Measurements from ENCODE around the gene HUWE1.
A peak's percentile ranks its signal among the peaks of the same experiment; 100 is the strongest.
"Not testable (repeated sequence)": the region's sequence is repeated elsewhere in the genome, so short reads cannot be mapped to it uniquely, and the experiment has no call there.

HUWE1 gene, protein sequence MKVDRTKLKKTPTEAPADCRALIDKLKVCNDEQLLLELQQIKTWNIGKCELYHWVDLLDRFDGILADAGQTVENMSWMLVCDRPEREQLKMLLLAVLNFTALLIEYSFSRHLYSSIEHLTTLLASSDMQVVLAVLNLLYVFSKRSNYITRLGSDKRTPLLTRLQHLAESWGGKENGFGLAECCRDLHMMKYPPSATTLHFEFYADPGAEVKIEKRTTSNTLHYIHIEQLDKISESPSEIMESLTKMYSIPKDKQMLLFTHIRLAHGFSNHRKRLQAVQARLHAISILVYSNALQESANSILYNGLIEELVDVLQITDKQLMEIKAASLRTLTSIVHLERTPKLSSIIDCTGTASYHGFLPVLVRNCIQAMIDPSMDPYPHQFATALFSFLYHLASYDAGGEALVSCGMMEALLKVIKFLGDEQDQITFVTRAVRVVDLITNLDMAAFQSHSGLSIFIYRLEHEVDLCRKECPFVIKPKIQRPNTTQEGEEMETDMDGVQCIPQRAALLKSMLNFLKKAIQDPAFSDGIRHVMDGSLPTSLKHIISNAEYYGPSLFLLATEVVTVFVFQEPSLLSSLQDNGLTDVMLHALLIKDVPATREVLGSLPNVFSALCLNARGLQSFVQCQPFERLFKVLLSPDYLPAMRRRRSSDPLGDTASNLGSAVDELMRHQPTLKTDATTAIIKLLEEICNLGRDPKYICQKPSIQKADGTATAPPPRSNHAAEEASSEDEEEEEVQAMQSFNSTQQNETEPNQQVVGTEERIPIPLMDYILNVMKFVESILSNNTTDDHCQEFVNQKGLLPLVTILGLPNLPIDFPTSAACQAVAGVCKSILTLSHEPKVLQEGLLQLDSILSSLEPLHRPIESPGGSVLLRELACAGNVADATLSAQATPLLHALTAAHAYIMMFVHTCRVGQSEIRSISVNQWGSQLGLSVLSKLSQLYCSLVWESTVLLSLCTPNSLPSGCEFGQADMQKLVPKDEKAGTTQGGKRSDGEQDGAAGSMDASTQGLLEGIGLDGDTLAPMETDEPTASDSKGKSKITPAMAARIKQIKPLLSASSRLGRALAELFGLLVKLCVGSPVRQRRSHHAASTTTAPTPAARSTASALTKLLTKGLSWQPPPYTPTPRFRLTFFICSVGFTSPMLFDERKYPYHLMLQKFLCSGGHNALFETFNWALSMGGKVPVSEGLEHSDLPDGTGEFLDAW (N-terminal part only)

DNA sequence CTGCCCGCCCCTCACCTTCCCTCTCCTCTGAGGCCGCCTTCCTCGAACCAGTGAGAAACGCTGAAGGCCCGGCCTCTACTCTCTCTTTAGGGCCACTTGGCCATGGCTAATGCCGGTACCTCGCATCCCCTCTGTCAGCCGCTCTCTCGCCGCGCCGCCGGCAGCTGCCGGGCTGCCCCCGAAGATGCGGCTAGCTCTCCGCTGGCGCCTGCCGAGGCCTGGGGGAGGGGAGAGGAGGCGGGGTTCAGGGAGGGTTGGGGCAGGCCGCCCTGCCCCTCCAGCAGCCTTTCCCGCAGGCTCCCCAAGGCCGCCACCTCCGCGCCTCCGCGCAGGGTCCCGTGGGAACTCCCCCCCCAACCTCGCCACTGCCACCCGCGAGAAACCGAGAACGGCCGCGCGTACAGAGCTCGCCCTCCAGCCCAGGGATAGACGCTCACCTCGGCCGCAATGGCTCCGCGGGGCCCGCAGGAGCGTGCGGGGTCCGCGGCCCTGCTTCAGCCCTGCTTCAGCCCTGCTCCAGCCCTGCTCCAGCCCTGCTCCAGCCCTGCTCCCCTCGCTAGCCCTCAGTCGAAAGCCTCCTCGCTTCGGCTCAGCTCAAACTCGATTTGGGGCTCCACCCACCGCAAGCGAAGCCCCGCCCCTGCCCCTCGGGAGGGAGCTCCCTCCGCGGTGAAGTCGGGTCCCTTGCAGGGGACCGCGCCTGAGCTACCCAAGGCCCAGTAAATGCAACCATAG lies at the start of gene HUWE1:
Gene HUWE1 (minus strand): TSS at position 569 of the 735 bp plus-strand sequence. CDS start 32,612 bp downstream, outside the sequence.
- DNase-seq (ENCODE audit: low read depth), result no peak

DNA sequence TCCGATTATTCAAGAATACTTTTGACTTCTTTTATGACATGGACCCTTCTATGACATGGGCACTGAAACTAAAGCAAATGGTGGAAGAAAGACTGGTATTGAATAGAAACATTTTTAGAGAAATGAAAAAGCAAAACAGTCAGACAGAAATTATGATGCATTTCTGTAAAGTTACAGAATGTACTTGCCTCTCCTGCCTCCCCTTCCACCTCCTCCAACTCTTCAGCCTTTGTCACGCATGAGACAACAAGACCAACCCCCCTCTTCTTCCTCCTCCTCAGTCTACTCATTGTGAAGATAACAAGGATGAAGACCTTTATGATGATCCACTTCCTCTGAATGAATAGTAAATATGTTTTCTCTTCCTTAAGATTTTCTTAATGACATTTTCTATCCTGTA lies 46.3 kb upstream of the HUWE1 start:
- DNase-seq (ENCODE audit: low read depth), result no peak

- peak; percentile 14 for DNase-seq (ENCODE audit: low read depth)
These were observed 43.2 kb upstream of the HUWE1 start for GRCh38 chrX:53729751-53730150.

GRCh38 chrX:53728506-53728905 lies 42.0 kb upstream of the HUWE1 start:
- DNase-seq (ENCODE audit: low read depth), result no peak

- no peak for DNase-seq (ENCODE audit: low read depth)
These were observed 38.4 kb upstream of the HUWE1 start for GRCh38 chrX:53724872-53725271.

GRCh38 chrX:53723381-53723780 lies 36.9 kb upstream of the HUWE1 start:
- no peak for DNase-seq (ENCODE audit: low read depth)

DNA sequence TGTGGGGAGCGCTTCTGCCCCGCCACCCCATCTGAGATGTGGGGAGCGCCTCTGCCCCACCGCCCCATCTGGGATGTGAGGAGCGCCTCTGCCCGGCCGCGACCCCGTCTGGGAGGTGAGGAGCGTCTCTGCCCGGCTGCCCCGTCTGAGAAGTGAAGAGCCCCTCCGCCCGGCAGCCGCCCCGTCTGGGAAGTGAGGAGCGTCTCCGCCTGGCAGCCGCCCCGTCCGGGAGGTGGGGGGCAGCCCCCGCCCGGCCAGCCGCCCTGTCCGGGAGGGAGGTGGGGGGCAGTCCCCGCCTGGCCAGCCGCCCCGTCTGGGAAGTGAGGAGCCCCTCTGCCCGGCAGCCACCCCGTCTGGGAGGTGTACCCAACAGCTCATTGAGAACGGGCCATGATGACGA lies 35.1 kb upstream of the HUWE1 start:
- DNase-seq (ENCODE audit: low read depth), result not testable (repeated sequence)

DNA sequence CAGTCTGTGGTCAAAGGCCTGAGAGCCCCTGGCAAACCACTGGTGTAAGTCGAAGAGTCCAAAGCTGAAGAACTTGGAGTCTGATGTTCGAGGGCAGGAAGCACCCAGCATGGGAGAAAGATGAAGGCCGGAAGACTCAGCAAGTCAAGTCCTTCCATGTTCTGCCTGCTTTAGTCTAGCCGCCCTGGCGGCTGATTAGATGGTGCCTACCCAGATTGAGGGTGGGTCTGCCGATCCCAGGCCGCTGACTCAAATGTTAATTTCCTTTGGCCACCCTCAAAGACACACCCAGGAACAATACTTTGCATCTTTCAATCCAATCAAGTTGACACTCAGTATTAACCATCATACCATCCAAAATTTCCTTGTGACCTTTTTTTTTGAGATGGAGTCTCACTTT lies 33.1 kb upstream of the HUWE1 start:
- DNase-seq (ENCODE audit: low read depth), result not testable (repeated sequence)

DNA sequence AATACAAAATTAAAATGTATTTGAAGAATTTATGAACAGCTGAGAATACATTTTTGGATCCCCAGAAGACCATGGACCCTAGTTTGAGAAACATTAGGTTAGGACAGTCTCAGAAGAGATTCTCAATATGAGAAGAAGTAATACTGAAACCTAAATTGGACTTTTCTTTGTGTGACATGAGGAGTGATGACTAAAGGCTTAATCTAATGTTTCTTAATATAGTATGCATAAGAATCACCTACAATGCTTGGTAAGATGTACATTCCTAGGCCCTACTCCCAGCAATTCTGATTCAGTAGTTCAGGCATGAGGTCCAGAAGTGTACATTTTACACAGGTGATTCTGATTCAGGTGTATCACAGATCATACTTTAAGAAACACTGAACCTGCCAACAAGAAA lies 31.6 kb upstream of the HUWE1 start:
- DNase-seq (ENCODE audit: low read depth), result no peak

DNA sequence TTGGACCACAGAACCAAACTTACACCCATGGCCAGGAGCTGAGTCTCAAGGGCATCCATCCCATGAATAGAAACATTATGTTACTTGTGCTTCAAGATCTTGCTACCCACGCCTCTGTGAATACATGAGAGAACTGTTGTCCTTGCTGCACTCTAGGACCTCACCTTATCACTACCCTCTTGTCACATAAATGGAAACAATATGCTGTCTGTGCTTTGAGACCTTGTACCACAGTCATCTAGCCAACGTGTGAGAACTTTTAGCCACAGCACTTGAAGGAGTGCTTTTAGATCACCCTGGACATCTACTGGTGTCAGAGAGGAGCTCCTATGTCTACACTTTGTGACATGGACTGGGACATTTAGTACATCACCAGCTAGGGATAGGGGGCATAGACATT lies 30.7 kb upstream of the HUWE1 start:
- no peak for DNase-seq (ENCODE audit: low read depth)

- peak; percentile 26 for DNase-seq (ENCODE audit: low read depth)
These were observed 30.0 kb upstream of the HUWE1 start for GRCh38 chrX:53716328-53717088.

DNA sequence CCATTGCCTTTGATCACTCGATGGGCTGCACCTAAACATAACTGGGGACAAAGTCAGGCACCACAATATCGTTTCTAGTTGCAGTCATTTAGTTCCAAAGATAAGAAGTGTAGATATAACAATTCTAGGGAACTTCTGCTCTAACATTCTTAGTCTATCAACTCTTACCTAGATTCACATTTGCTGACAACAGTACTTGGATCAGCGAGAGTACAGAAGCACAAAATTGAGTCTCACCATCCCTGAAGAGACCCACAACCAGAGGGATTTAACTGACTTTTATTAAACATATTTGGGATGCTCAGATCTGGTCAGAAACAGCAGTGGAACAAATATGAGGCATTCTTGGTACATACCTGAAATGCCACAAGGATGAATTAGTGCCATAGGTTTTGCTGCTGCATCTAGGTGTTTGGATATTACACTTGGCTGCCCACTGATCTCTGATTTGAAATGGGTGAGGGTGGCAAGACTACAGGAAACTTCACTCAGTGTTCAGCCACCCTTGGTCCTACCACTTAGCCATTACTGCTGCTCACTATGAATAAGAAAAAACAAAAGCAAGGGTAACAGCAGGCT lies 28.9 kb upstream of the HUWE1 start:
- no peak for DNase-seq (ENCODE audit: low read depth)

DNA sequence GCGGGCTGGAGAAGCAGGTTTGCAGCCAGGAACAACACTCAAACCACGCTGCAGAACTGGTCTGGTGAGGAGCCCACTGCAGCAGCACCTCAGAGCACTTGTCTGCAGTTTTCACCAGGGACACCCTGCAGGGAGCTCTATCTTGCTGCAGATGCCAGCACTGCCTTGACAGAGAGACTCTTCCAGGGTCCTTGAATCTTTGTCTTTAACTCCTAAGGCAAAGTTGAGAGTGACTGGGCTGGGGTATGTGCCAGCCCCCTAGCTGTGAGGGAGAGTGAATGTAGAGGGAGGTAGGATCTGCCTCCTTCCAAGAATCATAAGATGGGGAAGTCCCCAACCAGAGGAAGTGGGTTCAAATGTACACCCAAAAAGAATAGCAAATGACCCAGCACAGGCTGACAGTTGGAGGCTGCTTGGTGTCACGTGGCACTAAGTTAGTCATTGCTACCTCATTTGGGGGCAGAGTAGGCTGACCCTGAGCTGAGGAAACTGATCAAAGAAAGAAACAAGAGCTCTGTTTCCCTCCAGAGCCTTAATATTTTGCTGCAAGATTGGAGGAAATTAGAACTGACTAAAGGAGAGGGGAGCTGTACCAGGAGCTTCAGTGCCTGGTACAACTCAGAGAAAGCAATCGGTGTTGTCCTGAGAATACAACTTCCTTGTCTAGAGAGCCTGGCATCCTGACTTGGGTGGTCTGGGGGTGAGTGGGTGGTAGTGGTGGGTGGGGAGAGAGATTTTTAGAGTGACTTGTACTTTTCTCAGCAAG lies 28.2 kb upstream of the HUWE1 start:
- no peak for DNase-seq (ENCODE audit: low read depth)

- DNase-seq (ENCODE audit: low read depth), result no peak
These were observed 27.6 kb upstream of the HUWE1 start for GRCh38 chrX:53713987-53714579.

GRCh38 chrX:53711436-53711835 lies 24.9 kb upstream of the HUWE1 start:
- no peak for DNase-seq (ENCODE audit: low read depth)

DNA sequence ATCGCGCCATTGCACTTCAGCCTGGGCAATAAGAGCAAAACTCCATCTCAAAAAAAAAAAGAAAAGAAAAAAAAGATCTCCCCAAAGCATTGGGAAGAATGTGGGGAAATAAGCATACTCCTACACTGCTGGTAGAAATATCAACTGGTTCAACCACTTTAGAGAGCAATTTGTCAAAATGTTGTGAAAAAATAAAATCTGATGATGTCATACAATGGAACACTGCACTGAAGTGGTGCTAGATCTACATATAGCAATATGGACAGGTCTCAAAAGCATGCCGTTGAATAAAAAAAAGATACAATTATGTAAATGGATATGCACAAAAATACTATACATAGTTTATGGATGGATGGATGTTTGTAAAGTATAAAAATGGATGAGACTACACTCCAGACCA lies 18.3 kb upstream of the HUWE1 start:
- DNase-seq (ENCODE audit: low read depth), result no peak

- no peak for DNase-seq (ENCODE audit: low read depth)
These were observed 17.8 kb upstream of the HUWE1 start for GRCh38 chrX:53704294-53704693.

GRCh38 chrX:53695946-53696549 lies 9.5 kb upstream of the HUWE1 start:
- DNase-seq (ENCODE audit: low read depth), result no peak

DNA sequence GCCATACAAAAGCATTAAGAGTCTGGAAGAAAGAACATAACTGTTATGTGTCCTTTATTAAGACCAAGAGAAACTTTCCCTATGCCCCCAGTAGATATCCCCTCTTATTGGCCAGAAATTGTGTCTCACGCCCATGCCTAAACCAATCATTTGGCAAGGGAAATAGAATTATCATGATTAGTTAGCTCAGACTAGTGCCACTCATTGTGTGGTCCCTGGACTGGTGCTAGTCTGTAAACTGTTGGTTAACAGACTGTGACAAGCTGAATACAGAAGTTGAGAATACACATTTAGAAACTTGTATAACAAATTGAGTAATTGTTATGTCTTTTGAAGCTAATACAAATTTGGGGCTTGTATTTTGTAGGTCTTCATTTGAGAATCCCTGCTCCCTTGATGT lies 8.1 kb upstream of the HUWE1 start:
- DNase-seq (ENCODE audit: low read depth), result no peak

Measured in HS-5 (cell line).